ENCODE measurements around the gene EXOC5. TPM values are rescaled to one million over a fixed set of nuclear protein-coding genes. Genes with fewer than 3 reads are reported as not detected.

EXOC5 gene
- polyA plus RNA-seq, 1 donor from 2014 or later: 138 TPM

- H2AFZ ChIP-seq (ENCODE audit: low read depth, low read length): no peak overlapping the region
- no peaks in the 10 kb centered on the region for H4K20me1 ChIP-seq (ENCODE audit: insufficient read depth)
- no peak overlapping the region for H3K4me3 ChIP-seq (ENCODE audit: low read length)
- no peaks in the 10 kb centered on the region for H3F3A ChIP-seq (ENCODE audit: insufficient read depth, low read length, poor library complexity, severe bottlenecking)
- H3K9me3 ChIP-seq (ENCODE audit: low read length): no peaks in the 10 kb centered on the region
- H3K4me2 ChIP-seq (ENCODE audit: low read length): no peak overlapping the region
- no peaks in the 10 kb centered on the region for H3K79me2 ChIP-seq (replicated peaks; ENCODE audit: insufficient read depth, low read length)
- H3K27me3 ChIP-seq (ENCODE audit: insufficient read depth, low read depth, low read length): no peaks in the 10 kb centered on the region
- H3K36me3 ChIP-seq (ENCODE audit: insufficient read depth, low read length): peaks cover 10% of the 10 kb centered on the region
- no peaks in the 10 kb centered on the region for H3K9me2 ChIP-seq (ENCODE audit: insufficient read depth, low read length)
- H3K27ac ChIP-seq (ENCODE audit: low read length): no peak overlapping the region
- no peak for TF ChIP-seq RAD21 (conservative IDR thresholded peaks at IDR 0.05)
- no peak for TF ChIP-seq EP300 (conservative IDR thresholded peaks at IDR 0.05; ENCODE audit: poor library complexity, severe bottlenecking)
- TF ChIP-seq POLR2AphosphoS5 (IDR thresholded peaks at IDR 0.05): no peak
- no peak for TF ChIP-seq REST (IDR thresholded peaks at IDR 0.05; ENCODE audit: borderline replicate concordance)
- no peak for TF ChIP-seq MXI1 (conservative IDR thresholded peaks at IDR 0.05; ENCODE audit: poor library complexity, severe bottlenecking)
- no peak for TF ChIP-seq TAF1 (IDR thresholded peaks at IDR 0.05; ENCODE audit: low read depth)
- TF ChIP-seq EZH2 (IDR thresholded peaks at IDR 0.05; ENCODE audit: borderline replicate concordance, insufficient read depth, low read length, poor library complexity, severe bottlenecking): no peak
- no peak for TF ChIP-seq CTCF (IDR thresholded peaks at IDR 0.05; ENCODE audit: poor library complexity, severe bottlenecking)
- TF ChIP-seq SMC3 (conservative IDR thresholded peaks at IDR 0.05; ENCODE audit: poor library complexity): no peak
- no peak overlapping the region for H3K9ac ChIP-seq (ENCODE audit: low read length)
Measured at GRCh38 chr14:57209561-57209960, 59.1 kb downstream of the EXOC5 start.

GRCh38 chr14:57205938-57206337 is 62.8 kb downstream of the EXOC5 start:
- H4K20me1 ChIP-seq (ENCODE audit: insufficient read depth): no peaks in the 10 kb centered on the region
- no peak overlapping the region for H3K9ac ChIP-seq (ENCODE audit: low read length)
- H3K9me3 ChIP-seq (ENCODE audit: low read length): no peaks in the 10 kb centered on the region
- TF ChIP-seq EZH2 (IDR thresholded peaks at IDR 0.05; ENCODE audit: borderline replicate concordance, insufficient read depth, low read length, poor library complexity, severe bottlenecking): no peak
- TF ChIP-seq CTCF (IDR thresholded peaks at IDR 0.05; ENCODE audit: poor library complexity, severe bottlenecking): no peak
- no peak for TF ChIP-seq TAF1 (IDR thresholded peaks at IDR 0.05; ENCODE audit: low read depth)
- no peak for TF ChIP-seq RAD21 (conservative IDR thresholded peaks at IDR 0.05)
- no peak for TF ChIP-seq EP300 (conservative IDR thresholded peaks at IDR 0.05; ENCODE audit: poor library complexity, severe bottlenecking)
- no peak for TF ChIP-seq SMC3 (conservative IDR thresholded peaks at IDR 0.05; ENCODE audit: poor library complexity)
- no peak for TF ChIP-seq POLR2AphosphoS5 (IDR thresholded peaks at IDR 0.05)
- TF ChIP-seq MXI1 (conservative IDR thresholded peaks at IDR 0.05; ENCODE audit: poor library complexity, severe bottlenecking): no peak
- TF ChIP-seq REST (IDR thresholded peaks at IDR 0.05; ENCODE audit: borderline replicate concordance): no peak
- no peak overlapping the region for H3K27ac ChIP-seq (ENCODE audit: low read length)
- no peak overlapping the region for H2AFZ ChIP-seq (ENCODE audit: low read depth, low read length)
- H3F3A ChIP-seq (ENCODE audit: insufficient read depth, low read length, poor library complexity, severe bottlenecking): no peaks in the 10 kb centered on the region
- no peak overlapping the region for H3K4me3 ChIP-seq (ENCODE audit: low read length)
- H3K27me3 ChIP-seq (ENCODE audit: insufficient read depth, low read depth, low read length): no peaks in the 10 kb centered on the region
- H3K9me2 ChIP-seq (ENCODE audit: insufficient read depth, low read length): no peaks in the 10 kb centered on the region
- no peaks in the 10 kb centered on the region for H3K79me2 ChIP-seq (replicated peaks; ENCODE audit: insufficient read depth, low read length)
- H3K4me2 ChIP-seq (ENCODE audit: low read length): no peak overlapping the region
- H3K36me3 ChIP-seq (ENCODE audit: insufficient read depth, low read length): peaks cover 6% of the 10 kb centered on the region
